Esophagus squamous epithelium (tissue), 4 donors: ENCODE measurements around the gene HMOX1.

Experiments
- CTCF ChIP-seq, 6 experiments: fragments of 450-650 bp in 4 of 6; fragments of 200-600 bp in 2 of 6; sonication (generic) in 2 of 6; IDR thresholded peaks; one replicate each; pipeline ENCODE4 v1.5.1; 2016 to 2019; ENCODE audit warnings: antibody characterized with exemption in 6 of 6, mild to moderate bottlenecking in 4 of 6, moderate library complexity in 4 of 6
- POLR2A ChIP-seq, 4 donors: fragments of 450-650 bp; IDR thresholded peaks; one replicate each; pipeline ENCODE4 v1.6.1; 2017; ENCODE audit warnings: antibody characterized with exemption in 4 of 4, mild to moderate bottlenecking in 4 of 4, moderate library complexity in 3 of 4

- TF ChIP-seq CTCF (IDR thresholded peaks at IDR 0.05) (no peak), POLR2A (IDR thresholded peaks at IDR 0.05) (no peak)
Measured at GRCh38 chr22:35407362-35407761, 26.5 kb downstream of the HMOX1 start.
